Stimulated activated CD8-positive, alpha-beta memory T cell treated with anti-CD3 and anti-CD28 coated beads, Interleukin-2, amount 100 ng/mL, for 48 hours (primary cell): ENCODE results near the gene CCNY.
A peak's percentile ranks its signal among the peaks of the same experiment; 100 is the strongest.

Experiments used
- DNase-seq, 2 donors: peaks; one replicate each; pipeline ENCODE4 v3.0.0-alpha.2; 2020; ENCODE audit warnings: low read depth in 2 of 2

CCNY gene

DNA sequence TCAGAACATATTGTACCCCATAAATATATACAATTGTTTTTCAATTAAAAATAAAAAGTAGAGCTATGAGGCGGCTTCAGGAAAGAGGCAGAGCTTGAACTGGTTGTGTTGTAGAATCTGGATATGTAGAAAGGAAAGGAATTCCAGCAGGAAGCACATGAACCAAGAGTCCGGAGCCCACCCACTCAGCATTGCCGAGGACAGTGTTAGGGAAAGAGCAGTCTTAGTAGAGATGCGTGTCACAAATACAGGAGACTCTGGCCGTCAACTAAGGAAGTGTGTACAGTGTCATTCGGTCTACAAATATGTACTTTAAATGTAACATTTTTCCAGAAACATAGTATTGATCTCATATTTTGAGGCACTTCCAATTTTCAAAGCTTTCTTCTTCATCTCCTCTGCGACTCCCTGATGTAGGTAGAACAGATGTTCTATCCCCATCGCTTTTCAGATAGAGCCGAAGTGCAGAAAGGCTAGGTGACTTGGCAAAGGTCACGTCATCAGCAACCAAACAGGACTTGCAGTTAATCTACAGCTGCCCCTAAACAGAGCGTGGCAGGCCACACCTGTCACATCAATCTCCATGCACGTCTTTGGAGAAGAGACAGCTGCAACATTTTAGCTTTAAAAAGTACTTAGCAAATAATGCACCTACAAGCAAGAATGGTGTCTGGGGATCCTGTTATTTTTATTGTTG, 243.6 kb downstream of the CCNY start:
- no peak for DNase-seq

DNA sequence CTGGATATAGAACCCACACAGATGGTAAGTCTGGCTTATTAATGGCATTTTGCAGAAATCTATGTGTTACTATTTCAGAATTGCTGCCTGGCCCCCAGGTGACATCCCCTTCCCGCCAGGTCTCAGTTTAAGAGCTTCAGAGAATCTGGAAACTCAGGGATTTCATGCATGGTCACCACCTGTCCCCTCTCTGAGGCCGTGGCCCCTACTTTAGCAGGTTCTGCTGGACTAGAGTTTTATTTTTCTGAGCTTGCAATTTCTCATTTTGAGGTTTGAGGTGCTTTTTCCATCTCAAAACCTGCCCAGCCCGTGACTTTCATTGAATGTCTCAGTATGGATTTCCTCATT, 244.1 kb downstream of the CCNY start:
- DNase-seq: no peak

DNA sequence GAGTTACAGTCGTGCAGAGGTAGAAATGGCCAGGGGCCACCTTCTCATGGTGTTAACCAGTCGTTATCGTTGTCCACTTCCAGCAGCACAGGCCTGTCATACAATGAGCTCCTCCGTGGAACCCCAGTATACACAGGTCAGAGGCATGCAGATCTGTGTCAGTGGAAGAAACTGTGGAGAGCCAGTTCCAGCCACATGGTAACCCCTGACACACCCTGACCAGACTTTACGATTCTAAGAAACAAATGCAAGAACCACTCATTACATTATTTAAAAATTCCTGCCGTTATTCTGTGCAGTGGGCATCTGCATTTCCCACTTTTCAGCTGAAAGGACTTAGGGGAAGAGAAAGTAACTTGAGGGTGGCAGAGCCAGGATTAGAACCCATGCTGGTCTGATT, 245.3 kb downstream of the CCNY start:
- no peak for DNase-seq

DNA sequence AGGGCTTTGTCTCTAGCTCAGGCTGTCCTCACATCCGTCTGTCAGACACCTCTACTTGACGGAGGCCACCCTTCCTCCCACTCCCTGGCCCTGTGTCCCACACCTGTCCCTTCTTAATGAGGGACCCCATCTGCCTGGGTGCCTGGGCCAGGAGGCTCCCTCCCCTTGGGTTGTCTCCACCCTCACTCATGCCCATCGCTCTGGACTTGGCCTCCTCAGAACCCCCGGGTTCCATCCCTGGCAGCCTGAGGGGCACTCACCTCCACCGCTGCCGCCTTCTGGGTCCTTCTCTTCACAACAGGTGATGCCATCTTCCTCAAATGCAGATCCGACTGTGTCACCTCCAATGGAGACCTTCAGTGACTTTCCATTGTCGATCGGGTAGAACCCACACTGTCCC, 248.6 kb downstream of the CCNY start:
- no peak for DNase-seq

DNA sequence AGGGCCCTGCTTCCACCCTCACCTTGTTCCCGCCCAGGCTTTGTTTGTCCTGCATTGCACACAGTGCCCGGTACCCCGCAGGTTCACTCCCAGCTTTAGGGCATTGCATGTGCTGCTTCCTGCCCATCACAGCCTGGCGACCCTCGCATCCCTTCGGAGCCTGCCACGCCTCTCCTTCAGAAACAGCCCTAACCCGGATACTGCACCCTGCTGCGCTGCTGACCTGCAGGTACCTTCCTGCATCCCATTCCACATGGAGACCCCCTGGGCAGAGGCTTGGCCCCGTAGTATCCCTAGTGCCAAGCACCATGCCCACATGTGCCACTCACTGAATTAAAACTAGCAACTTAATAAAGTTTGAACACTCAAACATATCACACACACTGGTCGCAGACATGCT, 249.0 kb downstream of the CCNY start:
- no peak for DNase-seq

DNA sequence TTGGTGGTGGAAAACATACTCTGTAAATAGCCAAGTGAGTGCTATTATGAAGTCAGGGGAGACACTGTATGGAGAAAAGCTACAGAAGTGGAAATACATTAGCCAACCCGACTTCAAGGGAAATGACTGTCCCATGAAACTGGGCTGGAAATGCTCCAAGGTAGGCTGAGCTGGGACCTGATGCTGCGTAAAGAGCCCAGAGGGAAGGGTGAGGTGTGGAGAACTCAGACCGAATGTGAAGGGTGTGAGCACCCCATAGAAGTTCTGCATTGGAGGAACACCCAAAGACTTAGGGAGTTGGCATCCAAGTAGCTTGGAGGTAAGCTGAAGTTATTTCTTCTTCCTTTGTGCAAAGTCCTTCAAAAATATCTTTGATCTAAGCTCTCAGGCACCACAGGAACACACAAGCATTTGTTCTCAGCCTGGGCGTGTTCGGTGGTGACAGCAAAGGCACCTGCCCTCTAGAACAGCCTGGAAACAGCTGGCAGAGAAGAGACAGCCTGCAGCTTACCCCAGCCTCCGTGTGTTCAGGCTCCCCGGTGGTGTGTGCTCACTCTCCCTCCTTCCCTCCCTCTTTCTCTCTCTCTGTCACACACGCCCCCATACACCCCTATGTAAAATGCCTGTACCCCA, 249.7 kb downstream of the CCNY start:
- no peak for DNase-seq

DNA sequence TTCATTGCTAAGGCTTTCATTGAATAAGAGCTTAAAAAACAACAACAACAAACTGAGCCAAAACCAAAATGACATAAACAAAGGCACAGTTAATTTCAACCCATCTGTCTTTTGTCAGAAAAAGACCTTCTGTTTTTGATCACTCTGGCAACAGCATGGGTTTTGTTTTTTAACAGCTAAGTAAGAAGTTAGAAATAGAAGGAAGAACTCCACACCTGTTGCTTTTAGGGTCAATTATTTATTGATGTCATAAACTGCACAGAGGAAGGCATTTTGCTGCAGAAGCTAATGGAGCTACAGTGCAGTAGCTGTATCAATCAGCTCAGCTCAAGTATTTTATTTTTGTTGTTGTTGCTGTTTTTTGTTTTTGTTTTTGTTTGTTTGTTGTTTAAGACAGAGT, 252.5 kb downstream of the CCNY start:
- no peak for DNase-seq

DNA sequence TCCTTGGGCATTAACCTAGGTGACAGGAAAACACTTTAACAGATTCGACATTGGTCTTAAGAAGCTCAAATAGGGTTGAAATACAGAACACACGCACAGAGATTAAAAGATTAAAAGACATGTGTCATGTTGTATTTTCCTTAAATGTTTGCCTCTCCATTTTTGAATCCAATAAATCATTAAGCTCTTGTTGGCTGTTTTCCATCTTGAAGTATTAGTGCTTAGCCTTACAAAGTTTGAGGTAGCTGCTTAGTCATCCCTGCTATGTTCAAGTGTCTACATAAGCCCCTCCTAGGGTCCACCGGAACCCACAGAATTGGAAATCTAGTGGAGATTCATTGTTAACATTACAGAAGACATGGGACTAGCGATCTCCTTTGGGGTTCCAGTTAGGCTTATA, 256.1 kb downstream of the CCNY start:
- no peak for DNase-seq

DNA sequence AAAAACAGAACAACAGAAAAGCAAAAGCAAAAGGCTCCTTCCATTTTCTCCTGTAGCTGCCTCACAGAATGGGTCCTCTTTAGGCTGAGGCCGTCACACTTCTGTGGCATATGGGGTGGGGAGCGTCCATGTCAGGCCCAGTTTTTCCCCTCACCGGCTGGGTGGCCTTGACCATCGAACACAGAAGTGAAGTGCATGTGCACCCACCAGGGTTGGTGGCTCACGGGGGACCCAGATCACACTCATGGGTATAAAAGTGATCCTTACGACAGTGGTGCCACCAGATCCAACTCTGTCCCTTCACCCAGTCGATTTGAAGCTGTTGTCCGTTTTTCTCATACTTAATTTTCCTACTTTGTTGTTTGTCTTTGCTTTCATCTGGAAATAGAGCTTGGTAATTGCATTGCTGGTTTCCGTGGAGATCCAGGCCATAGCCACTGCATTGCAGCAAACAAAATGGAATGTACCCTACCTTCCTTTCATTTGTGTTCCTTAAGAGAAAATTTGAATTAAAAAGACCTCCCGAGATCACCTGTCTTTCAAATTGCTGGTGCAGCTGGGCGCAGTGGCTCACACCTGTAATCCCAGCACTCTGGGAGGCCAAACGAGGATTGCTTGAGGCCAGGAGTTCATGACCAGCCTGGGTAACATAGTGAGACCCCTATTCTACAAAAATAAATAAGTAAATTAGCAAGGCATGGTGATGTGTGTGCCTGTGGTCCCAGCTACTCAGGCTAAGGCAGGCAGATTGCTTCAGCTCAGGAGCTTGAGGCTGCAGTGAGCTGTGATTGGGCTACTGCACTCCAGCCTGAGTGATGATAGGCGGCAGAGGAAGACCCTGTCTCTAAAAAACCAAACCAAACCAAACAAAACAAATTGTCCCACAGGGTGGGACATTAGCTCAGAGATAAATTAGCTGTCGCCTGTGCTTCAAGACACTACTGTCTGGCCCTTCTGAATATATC, 258.1 kb downstream of the CCNY start:
- DNase-seq: no peak

DNA sequence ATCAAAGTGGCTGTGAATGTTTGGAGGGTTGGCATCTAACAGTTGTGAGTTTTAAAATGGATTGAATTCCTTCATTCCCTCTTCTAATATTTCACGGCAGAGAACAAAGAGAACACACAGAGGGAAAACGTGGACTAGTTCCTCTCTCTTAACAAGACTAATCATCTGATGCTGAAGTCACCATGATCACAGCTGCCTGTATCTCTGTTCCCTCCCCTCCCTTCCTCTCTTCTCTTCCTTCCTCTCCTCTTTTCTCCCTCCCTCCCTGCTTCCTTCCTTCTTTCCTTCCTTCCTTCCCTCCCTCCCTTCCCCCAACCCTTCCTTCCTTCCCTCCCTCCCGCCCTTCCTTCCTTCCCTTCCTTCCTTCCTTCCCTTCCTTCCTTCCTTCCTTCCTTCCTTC, 258.8 kb downstream of the CCNY start:
- no peak for DNase-seq

DNA sequence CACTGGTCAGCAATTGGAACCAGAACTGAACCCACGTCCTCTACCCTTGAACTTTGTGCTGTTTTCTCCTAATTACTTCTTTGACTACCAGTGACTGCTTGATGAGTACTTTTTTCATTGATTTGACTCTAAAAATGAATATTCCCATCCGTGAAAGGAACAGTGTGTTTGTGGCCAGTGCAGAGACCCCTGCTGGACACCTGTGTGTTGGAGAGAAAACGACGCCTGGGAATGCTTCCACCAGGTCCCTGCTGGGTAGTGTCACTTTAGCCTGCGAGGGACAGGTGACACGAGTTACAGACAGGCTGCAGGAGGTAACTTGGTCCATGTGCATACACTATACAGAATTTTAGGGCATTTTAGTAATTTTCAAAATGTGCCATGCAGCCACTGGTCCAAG, 262.1 kb downstream of the CCNY start:
- DNase-seq: no peak

DNA sequence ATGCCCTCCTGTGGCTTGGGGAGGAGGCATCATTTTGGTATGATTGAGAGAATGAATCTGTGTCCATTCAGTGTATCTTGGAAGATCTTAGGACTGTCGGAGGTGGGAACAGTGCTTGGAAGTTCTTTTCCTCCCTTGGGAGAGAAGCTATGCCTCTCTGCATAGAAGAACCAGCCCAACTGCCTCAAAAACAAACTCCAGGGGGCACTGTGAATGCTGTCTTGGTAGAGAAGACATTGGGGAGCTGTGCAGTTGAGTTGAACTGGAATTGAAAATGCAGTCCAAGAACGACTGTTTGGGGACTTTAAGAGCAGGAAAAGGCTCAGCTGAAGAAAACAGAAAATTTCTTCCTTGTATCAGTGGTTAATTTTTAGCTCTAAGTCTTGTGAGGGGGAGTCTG, 263.9 kb downstream of the CCNY start:
- no peak for DNase-seq

DNA sequence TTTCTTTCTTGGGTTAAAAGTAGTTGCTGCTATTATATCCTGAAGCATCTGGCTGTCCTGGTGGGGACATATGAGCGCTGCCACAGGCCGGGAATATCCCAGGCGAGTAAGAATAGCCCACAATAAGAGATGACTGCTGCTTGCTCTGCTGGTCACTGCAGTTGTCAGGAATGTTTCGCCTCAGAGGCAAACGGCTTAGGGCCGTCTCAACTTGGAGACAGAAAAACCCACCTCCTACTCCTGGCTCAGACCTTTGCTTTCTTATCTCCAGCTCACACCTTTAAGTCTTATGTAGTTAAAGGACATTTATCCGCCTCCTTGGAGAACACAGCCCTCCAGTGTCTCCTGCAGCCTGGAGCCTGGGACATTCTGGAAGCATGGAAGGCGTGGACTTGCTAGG, 268.9 kb downstream of the CCNY start, which contains the start of gene GJD4:
TSS of gene GJD4 (plus strand) at position 151 of the 400 bp plus-strand sequence. CDS start at position 378, 227 bp downstream.
- DNase-seq: no peak

DNA sequence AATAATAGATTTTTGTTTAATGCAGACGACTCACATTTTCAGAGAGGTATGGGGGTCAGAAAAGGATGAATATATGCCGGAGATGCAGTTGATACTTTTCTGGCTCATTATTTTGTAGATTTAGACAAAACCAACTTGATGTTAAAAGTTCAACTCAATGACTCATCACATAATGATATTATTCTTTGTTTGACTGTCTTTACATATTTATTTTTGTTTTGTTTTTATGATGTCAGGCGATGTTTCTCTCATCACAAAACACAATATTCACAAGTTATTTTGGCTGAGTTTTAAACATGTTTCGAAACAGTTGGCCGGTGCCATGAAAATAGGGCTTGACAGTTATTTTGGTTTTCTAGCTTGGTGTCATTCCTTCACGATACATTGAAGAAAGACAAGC, 270.1 kb downstream of the CCNY start:
- no peak for DNase-seq

DNA sequence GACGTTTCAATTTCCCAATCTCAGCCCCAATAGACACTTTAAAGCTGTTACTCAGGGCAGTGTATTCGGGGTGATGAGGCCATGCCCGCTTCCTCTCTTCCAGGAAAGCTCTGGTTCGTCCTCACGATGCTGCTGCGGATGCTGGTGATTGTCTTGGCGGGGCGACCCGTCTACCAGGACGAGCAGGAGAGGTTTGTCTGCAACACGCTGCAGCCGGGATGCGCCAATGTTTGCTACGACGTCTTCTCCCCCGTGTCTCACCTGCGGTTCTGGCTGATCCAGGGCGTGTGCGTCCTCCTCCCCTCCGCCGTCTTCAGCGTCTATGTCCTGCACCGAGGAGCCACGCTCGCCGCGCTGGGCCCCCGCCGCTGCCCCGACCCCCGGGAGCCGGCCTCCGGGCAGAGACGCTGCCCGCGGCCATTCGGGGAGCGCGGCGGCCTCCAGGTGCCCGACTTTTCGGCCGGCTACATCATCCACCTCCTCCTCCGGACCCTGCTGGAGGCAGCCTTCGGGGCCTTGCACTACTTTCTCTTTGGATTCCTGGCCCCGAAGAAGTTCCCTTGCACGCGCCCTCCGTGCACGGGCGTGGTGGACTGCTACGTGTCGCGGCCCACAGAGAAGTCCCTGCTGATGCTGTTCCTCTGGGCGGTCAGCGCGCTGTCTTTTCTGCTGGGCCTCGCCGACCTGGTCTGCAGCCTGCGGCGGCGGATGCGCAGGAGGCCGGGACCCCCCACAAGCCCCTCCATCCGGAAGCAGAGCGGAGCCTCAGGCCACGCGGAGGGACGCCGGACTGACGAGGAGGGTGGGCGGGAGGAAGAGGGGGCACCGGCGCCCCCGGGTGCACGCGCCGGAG, 271.4 kb downstream of the CCNY start:
- peak in 1 of 2 donors; percentile 2 for DNase-seq

DNA sequence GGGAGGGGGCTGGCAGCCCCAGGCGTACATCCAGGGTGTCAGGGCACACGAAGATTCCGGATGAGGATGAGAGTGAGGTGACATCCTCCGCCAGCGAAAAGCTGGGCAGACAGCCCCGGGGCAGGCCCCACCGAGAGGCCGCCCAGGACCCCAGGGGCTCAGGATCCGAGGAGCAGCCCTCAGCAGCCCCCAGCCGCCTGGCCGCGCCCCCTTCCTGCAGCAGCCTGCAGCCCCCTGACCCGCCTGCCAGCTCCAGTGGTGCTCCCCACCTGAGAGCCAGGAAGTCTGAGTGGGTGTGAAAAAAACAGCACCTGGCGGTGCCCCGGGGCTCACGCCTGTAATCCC, 272.0 kb downstream of the CCNY start:
- no peak for DNase-seq

DNA sequence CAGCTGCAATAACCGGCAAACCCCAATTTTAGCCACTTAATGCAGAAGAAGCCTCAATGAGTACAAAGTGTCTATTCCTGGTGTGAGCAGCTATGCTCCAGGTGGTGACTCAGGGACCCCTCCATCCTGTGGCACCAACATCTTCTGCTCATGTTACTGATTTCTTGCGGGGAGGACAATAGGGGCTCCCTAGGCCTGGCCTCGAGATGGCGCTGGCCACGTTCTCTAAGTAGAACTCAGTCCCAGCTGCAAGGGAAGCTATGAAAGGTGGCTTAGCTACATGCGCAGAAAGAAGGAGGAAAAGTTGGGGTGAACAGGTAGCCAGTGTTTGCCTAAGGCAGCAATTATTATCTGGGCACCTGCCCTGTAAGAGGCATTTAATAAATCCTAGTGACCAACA, 275.4 kb downstream of the CCNY start:
- no peak for DNase-seq

DNA sequence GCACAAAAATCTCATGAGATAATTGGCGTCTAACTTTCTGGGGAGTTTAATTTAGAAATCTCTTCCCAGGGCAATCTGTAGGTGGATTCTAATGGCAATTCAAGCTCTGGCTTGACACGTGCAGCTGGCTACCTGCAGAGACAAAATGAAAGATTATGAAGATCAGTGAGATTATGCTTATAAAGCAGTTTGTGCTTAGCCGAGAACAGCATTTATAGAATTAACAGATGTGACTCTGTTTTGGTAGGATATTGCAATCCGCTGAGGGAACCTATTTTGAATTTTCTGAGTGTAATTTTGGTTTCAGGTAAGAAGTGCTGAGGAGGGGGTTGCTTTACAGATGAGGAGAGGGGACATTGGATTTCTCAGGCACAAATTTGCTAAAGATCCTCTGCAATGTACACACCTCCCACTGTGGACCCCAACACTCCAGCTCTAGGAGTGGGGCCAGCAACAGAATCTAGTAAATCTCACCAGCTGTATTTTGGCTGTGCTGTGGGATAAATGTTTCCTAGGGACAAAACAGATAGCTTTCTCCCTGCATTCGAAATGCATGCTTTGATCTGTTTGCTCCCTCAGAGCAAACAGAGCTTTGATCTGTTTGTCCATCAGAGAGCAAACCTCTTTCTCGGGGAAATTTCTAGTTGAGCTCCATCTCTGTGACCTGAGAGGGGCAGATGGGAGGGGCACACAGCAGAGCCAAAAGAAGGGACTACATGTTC, 276.2 kb downstream of the CCNY start:
- DNase-seq: no peak

DNA sequence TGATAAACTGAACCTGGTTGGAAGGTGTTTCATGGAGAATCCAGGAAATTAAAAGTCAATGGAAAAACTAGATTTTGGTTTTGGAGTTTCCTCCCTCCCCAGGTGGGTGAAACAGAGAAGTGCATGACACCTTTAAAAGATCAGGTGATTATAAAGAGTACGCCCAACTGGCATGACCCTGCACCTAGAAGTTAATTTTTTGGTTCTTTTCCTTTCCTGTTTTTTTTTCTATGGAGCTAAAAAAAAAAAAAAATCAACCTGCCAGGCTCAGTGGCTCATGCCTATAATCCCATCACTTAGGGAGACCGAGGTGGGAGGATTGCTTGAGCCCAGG, 276.8 kb downstream of the CCNY start:
- no peak for DNase-seq

DNA sequence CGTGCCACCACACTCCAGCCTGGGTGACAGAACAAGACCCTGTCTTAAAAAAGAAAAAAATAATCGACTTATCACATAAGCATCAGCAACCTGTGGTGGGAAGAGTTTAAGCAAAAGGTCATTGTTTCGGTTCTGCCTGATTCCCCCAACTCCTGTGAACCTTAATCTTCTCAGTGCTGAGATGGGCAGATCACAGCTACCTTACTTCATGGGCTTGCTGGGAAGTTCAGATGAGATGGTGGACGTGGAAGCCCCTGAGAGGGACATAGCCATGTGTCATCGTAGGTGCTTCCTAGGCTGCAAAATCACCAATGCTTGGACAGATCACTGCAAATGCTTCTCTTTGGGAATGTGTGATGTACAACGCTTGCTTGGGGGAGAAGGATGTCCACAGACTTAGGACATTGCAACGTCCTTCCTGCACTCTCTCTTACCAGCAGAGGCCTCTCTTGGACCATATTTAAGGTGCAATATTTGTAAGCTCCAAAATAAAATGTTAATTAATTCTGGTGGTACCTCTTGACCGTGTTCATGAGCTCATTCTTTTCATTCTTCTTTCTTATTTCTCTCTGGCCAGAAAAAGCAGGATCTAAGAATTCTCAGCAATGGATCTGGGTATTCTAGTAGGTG, 277.4 kb downstream of the CCNY start:
- no peak for DNase-seq

DNA sequence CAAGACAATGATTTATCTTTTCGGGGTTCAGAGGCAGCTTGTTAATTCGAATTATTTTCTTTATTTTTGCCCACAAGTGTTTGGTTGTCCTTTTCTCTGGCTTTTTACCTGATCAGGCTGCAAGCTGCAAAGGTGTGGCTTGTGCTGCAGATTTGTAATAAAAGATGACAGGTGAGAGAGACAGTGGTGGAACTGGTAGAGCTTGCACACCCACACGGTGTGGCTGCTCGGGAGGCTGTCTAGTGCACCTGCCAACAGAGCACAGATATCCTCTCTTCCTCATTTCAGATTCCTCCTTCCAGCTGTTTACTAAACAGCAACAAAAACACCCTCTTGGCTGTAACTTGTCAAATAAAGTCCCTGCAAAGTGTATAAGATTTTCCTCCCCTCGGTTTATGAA, 278.0 kb downstream of the CCNY start:
- no peak for DNase-seq
